SK-N-SH treated with all-trans-retinoic acid at 6 μM for 48 hours (cell line): Measurements from ENCODE around the gene OR2M5.

Experiments
- CREB5 ChIP-seq: fragments of 250-450 bp; sonication (Bioruptor Pico); IDR thresholded peaks from 2 replicates; pipeline ENCODE4 v1.5.1; 2020; ENCODE audit warnings: low read depth, mild to moderate bottlenecking, moderate library complexity
- ESRRG ChIP-seq: fragments of 250-450 bp; sonication (Bioruptor Pico); IDR thresholded peaks from 2 replicates; pipeline ENCODE4 v1.6.1; 2021; ENCODE audit warnings: mild to moderate bottlenecking
- PATZ1 ChIP-seq: fragments of 250-450 bp; sonication (Bioruptor Pico); IDR thresholded peaks from 2 replicates; pipeline ENCODE4 v1.8.0; 2020; ENCODE audit warnings: mild to moderate bottlenecking, moderate library complexity, borderline replicate concordance
- TCF4 ChIP-seq: fragments of 250-450 bp; sonication (Bioruptor Pico); IDR thresholded peaks from 2 replicates; pipeline ENCODE4 v1.8.0; 2021; ENCODE audit warnings: mild to moderate bottlenecking, moderate library complexity, borderline replicate concordance
- TOX ChIP-seq: fragments of 250-450 bp; sonication (Bioruptor Pico); IDR thresholded peaks from 2 replicates; pipeline ENCODE4 v1.8.0; 2021; ENCODE audit warnings: mild to moderate bottlenecking, moderate library complexity, borderline replicate concordance
- ZC3H10 ChIP-seq: fragments of 250-450 bp; sonication (Bioruptor Pico); IDR thresholded peaks from 2 replicates; pipeline ENCODE4 v1.5.1; 2021; ENCODE audit warnings: mild to moderate bottlenecking, moderate library complexity
- ZFP3 ChIP-seq: fragments of 250-450 bp; sonication (Bioruptor Pico); IDR thresholded peaks from 2 replicates; pipeline ENCODE4 v1.5.0; 2020; ENCODE audit warnings: mild to moderate bottlenecking, moderate library complexity
- ZFP30 ChIP-seq: fragments of 450-650 bp; formaldehyde crosslinking; IDR thresholded peaks from 2 replicates; pipeline ENCODE4 v1.5.0; 2022; ENCODE audit warnings: mild to moderate bottlenecking, moderate library complexity

- TF ChIP-seq TOX (CRISPR knock-in tag) (no peak), ESRRG (CRISPR knock-in tag) (no peak), ZFP3 (CRISPR knock-in tag) (no peak), PATZ1 (CRISPR knock-in tag) (no peak), ZC3H10 (CRISPR knock-in tag) (no peak), TCF4 (CRISPR knock-in tag) (no peak), ZFP30 (CRISPR knock-in tag) (no peak), CREB5 (CRISPR knock-in tag) (no peak)
Measured at GRCh38 chr1:248140846-248141245, 4.1 kb upstream of the OR2M5 start.
